Liver (tissue), 9 donors: ENCODE results near the gene SCPEP1. TPM values are rescaled to one million over a fixed set of nuclear protein-coding genes. Genes with fewer than 3 reads are reported as not detected.
A peak's percentile ranks its signal among the peaks of the same experiment; 100 is the strongest.

ENCODE experiments used
- DNase-seq: peaks from one replicate; pipeline ENCODE4 v3.0.0-alpha.2; 2017; ENCODE audit warnings: low spot score
- H3K27ac ChIP-seq, 2 donors: one replicate each; pipeline ENCODE4 v1.7.0; 2013; ENCODE audit warnings: inconsistent platforms in 2 of 2, low read length in 2 of 2, control low read depth in 1 of 2, low read depth in 1 of 2, mild to moderate bottlenecking in 1 of 2
- H3K27me3 ChIP-seq, 4 donors: one replicate each; pipeline versions ENCODE4 v1.6.1 to v1.7.0; 2013; ENCODE audit warnings: low read length in 3 of 4, inconsistent platforms in 1 of 4, mild to moderate bottlenecking in 1 of 4, moderate library complexity in 1 of 4; ENCODE audit not compliant: control insufficient read depth in 4 of 4, insufficient read depth in 4 of 4
- H3K36me3 ChIP-seq, 4 donors: one replicate each; pipeline versions ENCODE4 v1.6.1 to v1.7.0; 2013; ENCODE audit warnings: low read length in 3 of 4, mild to moderate bottlenecking in 3 of 4, low read depth in 1 of 4, moderate library complexity in 1 of 4; ENCODE audit not compliant: control insufficient read depth in 4 of 4, insufficient read depth in 3 of 4
- H3K4me1 ChIP-seq, 4 donors: one replicate each; pipeline versions ENCODE4 v1.6.1 to v1.7.0; 2013; ENCODE audit warnings: low read length in 3 of 4, mild to moderate bottlenecking in 3 of 4, moderate library complexity in 1 of 4; ENCODE audit not compliant: control insufficient read depth in 4 of 4, insufficient read depth in 4 of 4
- H3K4me3 ChIP-seq, 3 donors: one replicate each; pipeline versions ENCODE4 v1.6.1 to v1.7.0; 2013; ENCODE audit warnings: low read length in 3 of 3, control low read depth in 1 of 3, low read depth in 1 of 3, mild to moderate bottlenecking in 1 of 3
- H3K9ac ChIP-seq, 2 donors: one replicate each; pipeline ENCODE4 v1.7.0; 2013; ENCODE audit warnings: low read length in 2 of 2, mild to moderate bottlenecking in 2 of 2, moderate library complexity in 2 of 2, control low read depth in 1 of 2, low read depth in 1 of 2
- H3K9me3 ChIP-seq, 4 donors: one replicate each; pipeline versions ENCODE4 v1.6.1 to v1.7.0; 2013; ENCODE audit warnings: low read length in 3 of 4; ENCODE audit not compliant: control insufficient read depth in 4 of 4
- ATF3 ChIP-seq: IDR thresholded peaks from 2 replicates; pipeline ENCODE4 v1.6.1; 2016; ENCODE audit warnings: antibody characterized with exemption
- CTCF ChIP-seq: fragments of 150-350 bp; IDR thresholded peaks from 2 replicates; pipeline ENCODE4 v1.5.1; 2017; ENCODE audit warnings: improper control_type of control experiment, low read depth, low read length; ENCODE audit not compliant: missing input control
- EGR1 ChIP-seq, 2 donors: IDR thresholded peaks; 2 replicates each; pipeline ENCODE4 v1.6.1; 2016 to 2018; ENCODE audit warnings: antibody characterized with exemption in 2 of 2, low read depth in 2 of 2
- FOXA2 ChIP-seq: IDR thresholded peaks from 2 replicates; pipeline ENCODE4 v1.6.1; 2016; ENCODE audit warnings: antibody characterized with exemption
- GABPA ChIP-seq, 2 donors: IDR thresholded peaks in 1 of 2; conservative IDR thresholded peaks in 1 of 2; 2 replicates each; pipeline ENCODE4 v1.6.1; 2016; ENCODE audit warnings: antibody characterized with exemption in 2 of 2, mild to moderate bottlenecking in 1 of 2, moderate library complexity in 1 of 2
- JUND ChIP-seq, 2 donors: IDR thresholded peaks; 2 replicates each; pipeline ENCODE4 v1.6.1; 2016; ENCODE audit warnings: antibody characterized with exemption in 2 of 2
- MAX ChIP-seq: IDR thresholded peaks from 2 replicates; pipeline ENCODE4 v1.6.1; 2016; ENCODE audit warnings: antibody characterized with exemption
- NR2F2 ChIP-seq: IDR thresholded peaks from 2 replicates; pipeline ENCODE4 v1.6.1; 2016; ENCODE audit warnings: antibody characterized with exemption
- RAD21 ChIP-seq, 2 donors: IDR thresholded peaks; 2 replicates each; pipeline ENCODE4 v1.6.1; 2016; ENCODE audit warnings: antibody characterized with exemption in 2 of 2, mild to moderate bottlenecking in 2 of 2
- RXRA ChIP-seq, 2 donors: IDR thresholded peaks; 2 replicates each; pipeline ENCODE4 v1.6.1; 2017 to 2018; ENCODE audit warnings: antibody characterized with exemption in 2 of 2, mild to moderate bottlenecking in 1 of 2
- SP1 ChIP-seq: IDR thresholded peaks from 2 replicates; pipeline ENCODE4 v1.6.1; 2018; ENCODE audit warnings: antibody characterized with exemption, mild to moderate bottlenecking
- TAF1 ChIP-seq: conservative IDR thresholded peaks from 2 replicates; pipeline ENCODE4 v1.6.1; 2016; ENCODE audit warnings: antibody characterized with exemption, mild to moderate bottlenecking
- ZBTB33 ChIP-seq: IDR thresholded peaks from 2 replicates; pipeline ENCODE4 v1.6.1; 2016; ENCODE audit warnings: antibody characterized with exemption
- WGBS: extraction: QIAGEN DNeasy Blood & Tissue Kit; methylation state at CpG from one replicate; pipeline ENCODE4 v1.1.7; 2013; 5-methylcytosine and 5-hydroxymethylcytosine counted together
- polyA plus RNA-seq, 2 donors: library from polyadenylated mRNA; stranded (reverse) in 1 of 2; unstranded in 1 of 2; fragments of 200-250 nt in 1 of 2; fragments of >200 nt in 1 of 2; fragmentation: Nextera tagmentation in 1 of 2; extraction: Ambion mirVana in 1 of 2; gene quantifications; one replicate each; pipeline versions ENCODE4 v1.2.1 to v1.2.3, GENCODE V29; 2013 to 2015
- total RNA-seq, 2 donors: library from RNA; depleted of rRNA; stranded (reverse); fragments of >200 nt; gene quantifications; one replicate each; pipeline ENCODE4 v1.2.3, GENCODE V29; 2014
- donor health status: healthy.
- donor health status: healthy.
- donor health status: healthy.
- donor health status: healthy.
- donor health status: healthy.

The SCPEP1 gene
- total and polyA plus RNA-seq, 4 donors: 15.7 to 29.3 (median 28.2) TPM

- Histone ChIP-seq H3K27ac (no peak overlapping the region), H3K9me3 (no peaks in the 10 kb centered on the region), H3K36me3 (peaks cover 2 to 12% (median 8%) of the 10 kb centered on the region in 4 donors), H3K4me1 (no peaks in the 10 kb centered on the region), H3K4me3 (no peak overlapping the region), H3K9ac (no peak overlapping the region), H3K27me3 (no peaks in the 10 kb centered on the region)
- DNase-seq: no peak
- TF ChIP-seq RXRA (IDR thresholded peaks at IDR 0.05) (no peak), FOXA2 (no peak), ATF3 (no peak), TAF1 (no peak), CTCF (no peak), RAD21 (IDR thresholded peaks at IDR 0.05) (no peak), SP1 (no peak)
- WGBS: 95% methylated on average over 5 of the region's 5 CpGs
Observed at GRCh38 chr17:57002904-57003303, 25.0 kb downstream of the SCPEP1 start.

GRCh38 chr17:57004944-57005579 lies 27.1 kb downstream of the SCPEP1 start:
- H3K9ac ChIP-seq: no peak overlapping the region
- peak; percentile 69 to 80 for TF ChIP-seq RAD21 (IDR thresholded peaks at IDR 0.05)
- TF ChIP-seq NR2F2: no peak
- TF ChIP-seq ZBTB33: no peak
- peak; percentile 48 for TF ChIP-seq CTCF
- H3K27me3 ChIP-seq: no peaks in the 10 kb centered on the region
- H3K4me1 ChIP-seq: peaks cover 0 to under 1% (median 0%) of the 10 kb centered on the region in 4 donors
- no peak overlapping the region for H3K4me3 ChIP-seq
- H3K27ac ChIP-seq: no peak overlapping the region
- peaks cover 2 to 12% (median 6%) of the 10 kb centered on the region in 4 donors for H3K36me3 ChIP-seq
- WGBS: 68% methylated on average over 8 of the region's 8 CpGs
- H3K9me3 ChIP-seq: no peaks in the 10 kb centered on the region
- no peak for DNase-seq

- WGBS: 97% methylated on average over 2 of the region's 2 CpGs
- peaks cover 0 to 3% (median 0%) of the 10 kb centered on the region in 4 donors for H3K4me1 ChIP-seq
- H3K27ac ChIP-seq: no peak overlapping the region
- H3K36me3 ChIP-seq: peaks cover 2 to 12% (median 5%) of the 10 kb centered on the region in 4 donors
- H3K9ac ChIP-seq: no peak overlapping the region
- DNase-seq: no peak
- TF ChIP-seq ATF3: no peak
- no peak for TF ChIP-seq RXRA (IDR thresholded peaks at IDR 0.05)
- no peak for TF ChIP-seq GABPA (IDR thresholded peaks at IDR 0.05 in 1 of 2, conservative IDR thresholded peaks at IDR 0.05 in 1 of 2)
- TF ChIP-seq TAF1: no peak
- no peak for TF ChIP-seq JUND (IDR thresholded peaks at IDR 0.05)
- TF ChIP-seq EGR1 (IDR thresholded peaks at IDR 0.05; ENCODE audit: low read depth in 2 of 2): no peak
- no peak for TF ChIP-seq MAX
- no peak overlapping the region for H3K4me3 ChIP-seq
- no peaks in the 10 kb centered on the region for H3K27me3 ChIP-seq
- no peaks in the 10 kb centered on the region for H3K9me3 ChIP-seq
Observed at GRCh38 chr17:57006040-57006439, 28.1 kb downstream of the SCPEP1 start.
